HG03039 (cell line): ENCODE data around the gene TMX1.

Experiments
- ATAC-seq: cut with Tn5 transposase; IDR thresholded peaks from one replicate; pipeline ENCODE4 v1.9.1; 2021; ENCODE audit warnings: mild to moderate bottlenecking, moderate library complexity; ENCODE audit not compliant: unreplicated experiment

TMX1 gene

DNA sequence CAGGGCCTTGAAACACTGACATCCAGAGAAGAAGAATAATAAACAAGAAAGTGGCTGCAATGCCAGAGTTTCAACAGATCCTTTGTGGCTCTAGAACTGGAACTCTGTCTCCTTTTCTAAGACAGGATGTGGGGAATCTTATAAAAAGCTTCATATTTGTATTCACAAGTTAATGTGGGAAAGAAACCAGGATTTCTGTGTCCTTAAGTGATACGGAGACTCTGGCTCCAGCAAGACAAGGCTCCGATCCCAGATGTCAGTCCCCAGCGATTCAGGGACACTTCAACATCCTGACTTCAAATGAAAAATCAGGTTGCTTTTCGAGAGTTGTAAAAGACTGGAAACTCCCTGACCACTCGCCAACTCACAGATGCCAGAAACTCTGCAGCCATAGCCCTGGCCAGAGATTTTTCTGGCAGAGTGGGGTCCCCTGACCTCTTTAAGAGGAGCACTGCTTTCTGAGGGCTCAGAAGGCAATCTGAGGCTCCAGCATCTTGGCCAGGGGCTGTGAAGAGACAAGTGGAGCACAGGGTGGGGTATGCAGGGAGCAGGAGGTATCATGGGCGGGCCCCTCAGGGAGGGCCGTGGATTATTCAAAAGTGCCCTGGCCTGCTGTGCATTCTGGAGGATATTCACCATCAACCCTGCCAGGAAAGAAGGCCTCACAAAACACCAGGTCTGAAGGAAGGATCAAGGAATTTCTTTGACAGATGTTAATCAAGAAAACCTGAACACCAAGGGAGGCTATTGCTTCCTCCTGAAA lies 53.3 kb downstream of the TMX1 start:
- no peak for ATAC-seq

DNA sequence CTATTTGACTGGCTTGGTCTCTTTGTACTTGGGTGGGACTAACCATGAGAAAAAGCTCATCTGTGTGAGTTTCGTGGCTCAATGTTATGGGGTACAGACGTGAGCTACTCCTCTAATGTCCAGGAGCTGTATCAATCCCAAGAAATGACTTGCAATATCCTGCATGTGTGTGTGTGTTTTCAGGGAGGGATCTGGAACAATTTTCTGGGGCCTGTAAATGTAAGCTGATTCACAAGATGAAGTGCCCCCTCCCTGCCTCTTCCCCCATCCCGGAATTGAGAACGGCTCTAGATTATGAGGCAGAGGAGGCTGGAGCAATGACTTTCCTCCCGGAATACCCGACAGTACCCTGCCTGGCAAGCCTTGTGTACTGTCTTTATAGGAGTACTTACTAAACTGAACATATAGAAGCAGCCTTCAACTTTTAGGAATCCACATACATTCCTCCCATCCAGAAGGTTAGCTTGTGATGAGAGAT lies 53.9 kb downstream of the TMX1 start:
- ATAC-seq: no peak

DNA sequence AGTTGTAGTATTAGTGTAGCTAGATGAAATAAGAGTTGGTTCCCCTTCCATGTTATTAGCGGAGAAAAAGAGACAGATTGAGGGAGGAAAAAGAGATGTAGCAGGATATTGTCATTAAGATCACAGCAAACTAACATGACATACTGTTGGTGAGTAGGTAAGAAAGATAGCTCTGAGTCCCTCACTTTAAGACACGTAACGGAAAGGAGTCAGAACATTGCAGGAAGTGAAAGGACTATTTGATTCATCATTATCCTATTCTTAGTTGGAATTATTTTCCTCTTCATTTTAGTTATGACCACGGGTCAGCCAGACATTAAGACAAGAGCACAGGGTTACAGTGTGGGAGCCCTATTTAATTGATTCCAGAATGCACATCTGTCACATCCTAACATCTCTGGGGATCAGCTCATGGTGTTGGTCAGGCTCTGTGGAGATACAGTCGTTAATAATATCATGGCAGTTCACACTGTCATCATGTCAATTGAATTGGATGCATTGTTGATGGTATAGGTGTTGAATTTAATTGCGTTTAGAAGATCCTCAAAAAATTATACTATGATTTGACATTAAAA lies 55.0 kb downstream of the TMX1 start:
- ATAC-seq: no peak

DNA sequence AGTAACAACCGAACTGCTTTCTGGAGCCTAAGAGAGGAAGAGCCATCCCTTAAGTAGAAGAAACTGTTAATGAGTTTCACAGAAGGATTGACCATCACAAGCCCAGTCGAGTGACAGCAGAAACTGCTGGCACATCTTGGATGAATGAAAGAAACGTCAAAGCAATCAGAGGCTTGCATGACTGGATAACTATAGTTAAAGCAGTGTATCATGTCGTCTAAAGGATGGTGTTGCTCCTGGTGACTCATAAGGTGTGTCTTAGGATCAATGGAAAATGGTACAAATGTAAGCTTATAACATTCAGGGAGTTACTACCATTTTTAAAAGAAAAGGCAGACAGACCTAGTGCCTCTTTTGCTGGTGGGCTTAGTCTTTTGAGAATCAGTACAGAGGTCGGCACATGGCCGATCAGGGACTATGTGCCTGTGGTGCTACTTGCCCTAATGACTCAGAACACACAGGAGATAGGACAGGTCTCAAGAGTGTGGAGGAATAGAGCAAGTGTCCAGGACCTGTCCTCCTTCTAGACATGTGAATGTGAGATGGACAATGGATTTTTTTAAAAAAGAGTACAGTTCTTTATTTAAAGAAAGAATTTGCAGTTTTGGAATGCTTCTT lies 55.7 kb downstream of the TMX1 start:
- ATAC-seq: no peak

DNA sequence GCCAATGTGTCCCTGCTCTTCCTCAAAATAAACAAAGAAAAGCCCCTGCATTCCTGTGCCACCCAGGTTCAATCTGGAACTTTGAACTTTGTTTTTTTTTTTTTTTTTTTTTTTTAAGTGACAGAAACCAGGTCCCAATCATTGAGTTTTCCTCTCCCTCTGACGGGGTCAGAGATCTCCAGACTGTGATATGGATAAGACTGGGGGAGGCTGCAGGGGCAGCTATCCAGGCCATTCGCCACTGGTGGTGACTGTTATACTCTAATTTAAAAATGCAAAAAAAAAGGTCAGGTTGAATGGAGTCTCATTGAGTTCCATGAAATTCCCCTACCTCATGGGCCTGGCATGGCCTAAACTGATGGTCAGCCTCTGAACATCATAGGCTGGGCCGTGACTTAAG lies 57.0 kb downstream of the TMX1 start:
- no peak for ATAC-seq

DNA sequence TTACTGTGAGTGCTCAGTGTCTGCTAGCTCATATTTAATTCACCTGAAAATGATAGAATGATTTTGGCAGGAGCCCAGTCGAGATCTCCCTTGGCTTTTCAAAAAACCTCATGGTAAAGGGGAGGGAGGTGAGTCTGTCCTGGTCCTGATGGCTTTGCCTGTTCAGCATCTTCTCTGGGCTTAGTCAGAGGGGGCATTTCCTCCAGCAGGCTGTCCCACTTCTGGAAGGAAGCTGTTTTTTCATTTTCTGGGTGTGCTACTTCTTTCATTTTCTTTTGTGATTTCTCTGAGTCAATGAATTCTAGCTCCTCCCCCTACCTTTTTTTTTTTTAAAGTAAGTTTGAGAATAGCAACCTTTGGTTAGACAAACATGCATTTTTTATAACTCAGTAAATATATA lies 58.8 kb downstream of the TMX1 start:
- no peak for ATAC-seq

DNA sequence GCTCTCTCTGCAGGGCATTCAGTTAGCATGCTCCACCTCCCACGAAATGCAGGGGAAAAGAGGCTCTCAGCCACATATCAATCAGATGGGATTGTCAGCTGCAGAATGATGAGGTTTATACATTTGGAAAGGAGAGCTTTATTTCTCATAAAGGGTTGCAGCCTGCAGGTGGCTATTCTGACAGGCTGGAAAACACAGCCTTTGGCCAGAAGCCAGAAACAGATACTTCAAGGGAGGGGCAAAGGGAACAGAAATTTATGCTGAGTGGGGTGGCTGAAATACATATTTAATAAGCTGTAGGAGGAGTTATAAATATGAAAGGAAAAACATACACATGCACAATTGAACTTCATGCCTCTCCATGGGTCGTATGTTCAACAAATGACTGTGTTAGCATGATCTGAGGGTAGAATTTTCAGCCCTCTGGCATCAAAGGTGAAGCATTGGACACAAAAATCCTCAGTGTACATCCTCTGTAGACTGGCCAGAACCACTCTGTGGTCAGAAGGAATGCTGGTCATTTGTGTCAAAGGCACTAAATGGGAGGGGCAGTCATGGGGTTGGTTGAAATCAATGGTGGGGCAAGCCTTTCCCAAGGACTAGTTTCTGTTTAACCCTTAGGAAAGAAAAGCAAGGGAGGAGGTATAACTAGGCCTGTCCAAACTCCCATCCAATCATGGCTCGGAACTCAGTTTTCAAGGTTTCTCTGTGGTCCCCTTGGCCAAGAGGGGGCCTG lies 62.4 kb downstream of the TMX1 start:
- no peak for ATAC-seq

DNA sequence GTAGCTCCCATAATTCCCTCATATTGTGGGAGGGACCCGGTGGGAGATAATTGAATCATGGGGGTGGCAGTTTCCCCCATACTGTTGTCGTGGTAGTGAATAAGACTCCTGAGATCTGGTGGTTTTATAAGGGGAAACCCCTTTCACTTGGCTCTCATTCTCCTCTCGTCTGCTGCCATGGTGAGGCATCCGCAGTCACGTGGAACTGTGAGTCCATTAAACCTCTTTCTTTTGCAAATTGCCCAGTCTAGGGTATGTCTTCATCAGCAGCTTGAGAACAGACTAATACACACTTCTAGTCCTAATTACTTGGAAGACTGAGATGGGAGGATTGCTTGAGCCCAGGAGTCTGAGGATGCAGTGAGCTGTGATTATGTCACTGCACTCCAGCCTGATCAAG lies 64.4 kb downstream of the TMX1 start:
- no peak for ATAC-seq

DNA sequence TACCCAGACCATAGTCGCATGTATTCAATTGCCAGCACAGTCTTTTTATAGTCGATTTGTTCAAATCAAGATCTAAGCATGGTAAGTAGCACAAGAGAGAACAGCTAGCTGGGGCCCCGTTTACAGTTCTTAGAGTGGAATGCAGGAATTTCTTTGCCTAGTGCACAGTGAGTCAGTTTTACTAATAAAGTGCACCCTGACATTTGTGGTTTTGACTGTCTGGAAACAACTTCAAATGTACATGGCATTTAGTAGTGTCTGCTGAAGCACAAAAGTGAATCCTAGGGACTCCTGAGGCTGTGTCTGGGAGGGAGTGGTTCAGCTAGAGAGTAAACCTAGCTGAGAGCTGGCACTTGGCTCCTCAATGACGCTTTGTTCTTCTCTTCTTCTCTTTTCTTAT lies 64.9 kb downstream of the TMX1 start:
- no peak for ATAC-seq

DNA sequence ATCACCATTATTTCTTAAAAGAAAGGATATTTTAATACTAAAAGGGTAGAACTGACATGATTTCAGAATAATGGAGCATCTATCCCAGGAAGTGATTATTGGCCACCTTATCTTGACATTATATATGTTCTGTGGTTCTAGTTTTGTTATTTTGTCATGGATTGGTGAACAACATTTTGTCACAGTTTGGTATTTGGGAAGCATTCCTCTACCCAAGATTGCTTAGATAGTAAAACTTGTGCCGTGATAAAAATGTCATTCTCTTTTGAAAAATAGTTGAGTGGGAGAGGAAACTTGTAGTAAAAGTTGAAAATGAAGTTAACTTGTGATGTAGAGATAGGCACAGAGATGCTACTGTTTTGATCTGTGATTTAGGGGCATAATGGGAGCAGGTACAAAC lies 65.7 kb downstream of the TMX1 start:
- no peak for ATAC-seq
